Uterus (tissue), 4 donors: ENCODE measurements around the gene SLIT3. TPM values are rescaled to one million over a fixed set of nuclear protein-coding genes. Genes with fewer than 3 reads are reported as not detected.

ENCODE experiments used
- DNase-seq, 2 donors: peaks; one replicate each; pipeline ENCODE4 v3.0.0-alpha.2; 2019 to 2020
- H3K27ac ChIP-seq, 2 donors: fragments of 200-600 bp; sonication (generic); 1 replicate in 1 of 2; 2 replicates in 1 of 2; pipeline ENCODE4 v1.5.1; 2016 to 2018
- H3K27me3 ChIP-seq, 2 donors: fragments of 200-600 bp; sonication (generic); one replicate each; pipeline ENCODE4 v1.5.1; 2018 to 2019; ENCODE audit warnings: control low read depth in 1 of 2
- H3K36me3 ChIP-seq, 2 donors: fragments of 200-600 bp; sonication (generic); one replicate each; pipeline ENCODE4 v1.5.1; 2019; ENCODE audit warnings: control low read depth in 1 of 2
- H3K4me1 ChIP-seq, 2 donors: fragments of 200-600 bp; sonication (generic); one replicate each; pipeline ENCODE4 v1.5.1; 2018 to 2019; ENCODE audit warnings: control low read depth in 1 of 2
- H3K4me3 ChIP-seq, 2 donors: fragments of 200-600 bp; sonication (generic); 1 replicate in 1 of 2; 2 replicates in 1 of 2; pipeline ENCODE4 v1.5.1; 2018 to 2019; ENCODE audit warnings: mild to moderate bottlenecking in 1 of 2
- H3K9me3 ChIP-seq, 2 donors: fragments of 200-600 bp; sonication (generic); one replicate each; pipeline ENCODE4 v1.5.1; 2019; ENCODE audit warnings: control low read depth in 1 of 2
- CTCF ChIP-seq, 4 experiments: fragments of 200-600 bp in 2 of 4; fragments of 450-650 bp in 2 of 4; sonication (generic) in 2 of 4; IDR thresholded peaks; one replicate each; pipeline ENCODE4 v1.5.1; 2016 to 2019; ENCODE audit warnings: antibody characterized with exemption in 4 of 4, mild to moderate bottlenecking in 2 of 4, moderate library complexity in 1 of 4
- POLR2A ChIP-seq, 2 donors: fragments of 450-650 bp; IDR thresholded peaks; one replicate each; pipeline ENCODE4 v1.6.1; 2016; ENCODE audit warnings: antibody characterized with exemption in 2 of 2, mild to moderate bottlenecking in 1 of 2, moderate library complexity in 1 of 2
- intact Hi-C: fragments of 100-400 bp; cut with DNase I; formaldehyde crosslinking; loops from one replicate; pipeline ENCODE4 v1.15.1; 2023; ENCODE audit warnings: low total_unique reads
- total RNA-seq, 4 donors: library from RNA; depleted of rRNA in 3 of 4; stranded (reverse); fragments of >200 nt in 3 of 4; gene quantifications; one replicate each; pipeline versions ENCODE4 v1.1.0 to v1.2.4, GENCODE V29; 2014 to 2023
- donor health status: DM: yes; HTN: yes; CAD: no.

Gene SLIT3
- total RNA-seq, 4 donors from 2014 or later: 9.4 to 62.2 (median 28.1) TPM

- Histone ChIP-seq H3K9me3 (no peaks in the 10 kb centered on the region), H3K27ac (no peak overlapping the region), H3K27me3 (no peaks in the 10 kb centered on the region), H3K4me3 (no peak overlapping the region), H3K36me3 (no peaks in the 10 kb centered on the region), H3K4me1 (no peaks in the 10 kb centered on the region)
- intact Hi-C loops: no loop called here
- no peak for DNase-seq
- no peak for TF ChIP-seq POLR2A (IDR thresholded peaks at IDR 0.05)
- TF ChIP-seq CTCF (IDR thresholded peaks at IDR 0.05): no peak
Observed at GRCh38 chr5:168648576-168648975, 652.4 kb downstream of the SLIT3 start.

GRCh38 chr5:168648016-168648415 is 652.9 kb downstream of the SLIT3 start:
- TF ChIP-seq CTCF (IDR thresholded peaks at IDR 0.05) (no peak), POLR2A (IDR thresholded peaks at IDR 0.05) (no peak)
- H3K4me3 ChIP-seq: no peak overlapping the region

GRCh38 chr5:168647083-168647482 is 653.9 kb downstream of the SLIT3 start:
- intact Hi-C loops: no loop called here
- Histone ChIP-seq H3K36me3 (no peaks in the 10 kb centered on the region), H3K4me3 (no peak overlapping the region), H3K27ac (no peak overlapping the region), H3K9me3 (no peaks in the 10 kb centered on the region), H3K4me1 (no peaks in the 10 kb centered on the region), H3K27me3 (no peaks in the 10 kb centered on the region)
- no peak for DNase-seq
- TF ChIP-seq POLR2A (IDR thresholded peaks at IDR 0.05) (no peak), CTCF (IDR thresholded peaks at IDR 0.05) (no peak)

More at GRCh38 chr5:168648016-168648415, 652.9 kb downstream of the SLIT3 start:
- Histone ChIP-seq H3K27ac (no peak overlapping the region), H3K27me3 (no peaks in the 10 kb centered on the region), H3K9me3 (no peaks in the 10 kb centered on the region), H3K36me3 (no peaks in the 10 kb centered on the region), H3K4me1 (no peaks in the 10 kb centered on the region)
- intact Hi-C loops: no loop called here
- no peak for DNase-seq

- TF ChIP-seq POLR2A (IDR thresholded peaks at IDR 0.05) (no peak), CTCF (IDR thresholded peaks at IDR 0.05) (no peak)
- Histone ChIP-seq H3K27me3 (no peaks in the 10 kb centered on the region), H3K36me3 (no peaks in the 10 kb centered on the region), H3K4me1 (no peaks in the 10 kb centered on the region), H3K4me3 (no peak overlapping the region), H3K9me3 (no peaks in the 10 kb centered on the region), H3K27ac (no peak overlapping the region)
- intact Hi-C loops: no loop called here
- DNase-seq: no peak
Observed at GRCh38 chr5:168646335-168646734, 654.6 kb downstream of the SLIT3 start.

- H3K27ac ChIP-seq: no peak overlapping the region
- no peak for DNase-seq
- H3K4me3 ChIP-seq: no peak overlapping the region
- H3K9me3 ChIP-seq: no peaks in the 10 kb centered on the region
- no peaks in the 10 kb centered on the region for H3K36me3 ChIP-seq
- no peak for TF ChIP-seq POLR2A (IDR thresholded peaks at IDR 0.05)
- no peak for TF ChIP-seq CTCF (IDR thresholded peaks at IDR 0.05)
- no peaks in the 10 kb centered on the region for H3K4me1 ChIP-seq
- intact Hi-C loops: no loop called here
- no peaks in the 10 kb centered on the region for H3K27me3 ChIP-seq
Observed at GRCh38 chr5:168645195-168645594, 655.7 kb downstream of the SLIT3 start.
